H1 (cell line): ENCODE measurements around the gene TRABD2B. TPM values are rescaled to one million over a fixed set of nuclear protein-coding genes. Genes with fewer than 3 reads are reported as not detected.

Experiments used
- CTCF ChIA-PET: fragments of 300-600 bp; sonication (Branson Sonifier 250); formaldehyde crosslinking; loops from one replicate; lab custom pipeline; 2021; ENCODE audit not compliant: partially characterized antibody; lab: Charles Lee
- POLR2A ChIA-PET: fragments of 300-600 bp; sonication (Branson Sonifier 250); formaldehyde crosslinking; loops from one replicate; lab custom pipeline; 2021; ENCODE audit warnings: inconsistent platforms; ENCODE audit not compliant: partially characterized antibody; lab: Charles Lee
- DNase-seq, 2 experiments: peaks; one replicate each; pipeline versions ENCODE4 v3.0.0 to v3.0.0-alpha.2; 2010 to 2022; ENCODE audit warnings: low spot score in 2 of 2, low read depth in 1 of 2, mixed read lengths in 1 of 2
- FAIRE-seq: peaks from 2 replicates; lab custom pipeline; 2011; peaks lifted over from hg19 to GRCh38; lab: Jason Lieb, UNC
- H2AFZ ChIP-seq: 2 replicates; pipeline ENCODE4 v1.8.1; 2012; ENCODE audit warnings: low read length, inconsistent platforms
- H2AK5ac ChIP-seq: 2 replicates; pipeline ENCODE4 v1.6.1; 2013; ENCODE audit warnings: low read depth, low read length
- H2BK120ac ChIP-seq: replicated peaks from 2 replicates; pipeline ENCODE3; 2013; ENCODE audit warnings: low read depth, low read length, inconsistent platforms
- H2BK12ac ChIP-seq: 2 replicates; pipeline ENCODE4 v1.6.1; 2013; ENCODE audit warnings: low read depth, low read length
- H2BK15ac ChIP-seq: 2 replicates; pipeline ENCODE4 v1.6.1; 2013; ENCODE audit warnings: low read length
- H2BK20ac ChIP-seq: 2 replicates; pipeline ENCODE4 v1.6.1; 2013; ENCODE audit warnings: low read length
- H2BK5ac ChIP-seq: 2 replicates; pipeline ENCODE4 v1.6.1; 2013; ENCODE audit warnings: low read depth, low read length
- H3K14ac ChIP-seq: 2 replicates; pipeline ENCODE4 v1.6.1; 2013; ENCODE audit warnings: inconsistent platforms; ENCODE audit not compliant: insufficient read length
- H3K18ac ChIP-seq: 2 replicates; pipeline ENCODE4 v1.6.1; 2013; ENCODE audit warnings: low read length; ENCODE audit errors: extremely low read depth
- H3K23ac ChIP-seq: 2 replicates; pipeline ENCODE4 v1.6.1; 2013; ENCODE audit warnings: inconsistent platforms; ENCODE audit not compliant: insufficient read length
- H3K23me2 ChIP-seq: 2 replicates; pipeline ENCODE4 v1.6.1; 2013; ENCODE audit warnings: low read depth, low read length
- H3K27ac ChIP-seq: 2 replicates; pipeline ENCODE4 v1.6.1; 2011; ENCODE audit warnings: low read depth, low read length, inconsistent platforms
- H3K27me3 ChIP-seq, 4 experiments: replicated peaks in 1 of 4; 1 replicate in 1 of 4; 2 replicates in 3 of 4; pipeline versions ENCODE4 v1.6.1 to v1.8.1; 2011 to 2013; ENCODE audit warnings: low read length in 3 of 4, mild to moderate bottlenecking in 3 of 4, inconsistent platforms in 2 of 4, mixed read lengths in 2 of 4, moderate library complexity in 1 of 4; ENCODE audit not compliant: control insufficient read depth in 3 of 4, insufficient read depth in 3 of 4; ENCODE audit errors: extremely low read depth in 1 of 4
- H3K36me3 ChIP-seq, 4 experiments: 2 replicates each; pipeline versions ENCODE4 v1.6.1 to v1.8.1; 2011 to 2013; ENCODE audit warnings: mild to moderate bottlenecking in 4 of 4, low read length in 3 of 4, moderate library complexity in 2 of 4, control low read depth in 1 of 4, inconsistent platforms in 1 of 4; ENCODE audit not compliant: insufficient read depth in 4 of 4, control insufficient read depth in 2 of 4
- H3K4ac ChIP-seq: replicated peaks from 2 replicates; pipeline ENCODE3; 2013; ENCODE audit warnings: low read length, low read depth, mixed read lengths, inconsistent platforms; ENCODE audit not compliant: insufficient read length
- H3K4me1 ChIP-seq, 4 experiments: replicated peaks in 1 of 4; 1 replicate in 1 of 4; 2 replicates in 3 of 4; pipeline versions ENCODE4 v1.6.1 to v1.8.1; 2011 to 2013; ENCODE audit warnings: low read length in 3 of 4, inconsistent platforms in 2 of 4, mixed read lengths in 1 of 4; ENCODE audit not compliant: insufficient read depth in 4 of 4, control insufficient read depth in 3 of 4
- H3K4me2 ChIP-seq, 2 experiments: 2 replicates each; pipeline versions ENCODE4 v1.6.1 to v1.8.1; 2011 to 2013; ENCODE audit warnings: low read depth in 2 of 2, low read length in 2 of 2, control low read depth in 1 of 2, inconsistent platforms in 1 of 2, mild to moderate bottlenecking in 1 of 2; ENCODE audit not compliant: insufficient read depth in 1 of 2
- H3K4me3 ChIP-seq, 4 experiments: fragments of 200-600, 300-600 bp in 1 of 4; sonication (generic), shearing (Covaris generic), sonication (Bioruptor Twin) in 1 of 4; 2 replicates each; pipeline versions ENCODE4 v1.5.1 to v1.8.1; 2011 to 2016; ENCODE audit warnings: low read length in 4 of 4, low read depth in 3 of 4, control low read depth in 2 of 4, inconsistent platforms in 2 of 4, mild to moderate bottlenecking in 2 of 4, mixed read lengths in 1 of 4, moderate library complexity in 1 of 4; ENCODE audit not compliant: insufficient read depth in 2 of 4; ENCODE audit errors: extremely low read depth in 1 of 4
- H3K56ac ChIP-seq: replicated peaks from 2 replicates; pipeline ENCODE3; 2013; ENCODE audit warnings: low read depth, mild to moderate bottlenecking, mixed read lengths, low read length, inconsistent platforms; ENCODE audit not compliant: insufficient read length
- H3K79me1 ChIP-seq: 2 replicates; pipeline ENCODE4 v1.6.1; 2013; ENCODE audit warnings: low read depth, low read length, control low read depth
- H3K79me2 ChIP-seq, 2 experiments: 2 replicates each; pipeline versions ENCODE4 v1.6.1 to v1.8.1; 2012 to 2013; ENCODE audit warnings: low read length in 2 of 2, mild to moderate bottlenecking in 2 of 2, inconsistent platforms in 1 of 2; ENCODE audit not compliant: insufficient read depth in 2 of 2, control insufficient read depth in 1 of 2
- H3K9ac ChIP-seq, 4 experiments: replicated peaks in 1 of 4; 1 replicate in 1 of 4; 2 replicates in 3 of 4; pipeline versions ENCODE4 v1.6.1 to v1.8.1; 2011 to 2013; ENCODE audit warnings: low read depth in 3 of 4, low read length in 3 of 4, control low read depth in 2 of 4, mild to moderate bottlenecking in 2 of 4, moderate library complexity in 2 of 4, inconsistent platforms in 1 of 4; ENCODE audit errors: extremely low read depth in 1 of 4
- H3K9me3 ChIP-seq, 2 experiments: 2 replicates each; pipeline versions ENCODE4 v1.6.1 to v1.8.1; 2012 to 2013; ENCODE audit warnings: mild to moderate bottlenecking in 2 of 2, moderate library complexity in 2 of 2, control low read depth in 1 of 2, inconsistent platforms in 1 of 2, low read depth in 1 of 2, low read length in 1 of 2, mixed read lengths in 1 of 2; ENCODE audit not compliant: insufficient read depth in 2 of 2
- H4K20me1 ChIP-seq, 2 experiments: replicated peaks in 1 of 2; 2 replicates each; pipeline versions ENCODE3 to v1.8.1; 2011 to 2013; ENCODE audit warnings: inconsistent platforms in 2 of 2, low read length in 2 of 2, mild to moderate bottlenecking in 1 of 2; ENCODE audit not compliant: insufficient read depth in 2 of 2, control insufficient read depth in 1 of 2
- H4K5ac ChIP-seq: 2 replicates; pipeline ENCODE4 v1.6.1; 2013; ENCODE audit warnings: low read length, low read depth, mixed read lengths, inconsistent platforms; ENCODE audit not compliant: insufficient read length
- H4K8ac ChIP-seq: 2 replicates; pipeline ENCODE4 v1.8.0; 2013; ENCODE audit warnings: mild to moderate bottlenecking, moderate library complexity, low read length, inconsistent platforms; ENCODE audit not compliant: insufficient read depth; ENCODE audit errors: extremely low read depth
- H4K91ac ChIP-seq: replicated peaks from 2 replicates; pipeline ENCODE3; 2013; ENCODE audit warnings: low read length, mixed read lengths, inconsistent platforms; ENCODE audit not compliant: insufficient read length
- WGBS, 2 experiments: shearing (Covaris generic) in 1 of 2; methylation state at CpG; one replicate each; pipeline versions ENCODE4 v1.1.6 to v1.1.7; 2013 to 2015; ENCODE audit warnings: low lambda C conversion rate in 2 of 2, mixed read lengths in 2 of 2, inconsistent platforms in 1 of 2, low coverage in 1 of 2, missing lambda C conversion rate in 1 of 2; ENCODE audit not compliant: insufficient replicate concordance in 2 of 2, insufficient coverage in 1 of 2, insufficient read length in 1 of 2; ENCODE audit errors: extremely low coverage in 1 of 2, missing lambda C conversion rate in 1 of 2; 5-methylcytosine and 5-hydroxymethylcytosine counted together
- polyA plus RNA-seq, 7 experiments: library from polyadenylated mRNA; depleted of rRNA in 3 of 7; stranded (reverse) in 5 of 7; unstranded in 2 of 7; fragments of >200 nt in 5 of 7; fragments of 200-250 nt in 2 of 7; gene quantifications; 1 replicate in 5 of 7; 2 replicates in 1 of 7; 4 replicates in 1 of 7; pipeline versions ENCODE4 v1.2.1 to v1.2.3, GENCODE V29; 2011 to 2013; ENCODE audit warnings: missing spikeins in 2 of 7, mixed read lengths in 2 of 7
- total RNA-seq: library from RNA; stranded (reverse); fragmentation: NEBNext Ultra II Directional; extraction: Animal tissue kit (Norgen Biotek cat#: 25700); gene quantifications from 2 replicates; pipeline ENCODE4 v1.2.1, GENCODE V29; 2021

Gene TRABD2B
- total and polyA plus RNA-seq, 2 of the 8 experiments (the other 6 are each of a cell fraction or from before 2014, with no cell fraction given), result 0.95 to 3.4 TPM

DNA sequence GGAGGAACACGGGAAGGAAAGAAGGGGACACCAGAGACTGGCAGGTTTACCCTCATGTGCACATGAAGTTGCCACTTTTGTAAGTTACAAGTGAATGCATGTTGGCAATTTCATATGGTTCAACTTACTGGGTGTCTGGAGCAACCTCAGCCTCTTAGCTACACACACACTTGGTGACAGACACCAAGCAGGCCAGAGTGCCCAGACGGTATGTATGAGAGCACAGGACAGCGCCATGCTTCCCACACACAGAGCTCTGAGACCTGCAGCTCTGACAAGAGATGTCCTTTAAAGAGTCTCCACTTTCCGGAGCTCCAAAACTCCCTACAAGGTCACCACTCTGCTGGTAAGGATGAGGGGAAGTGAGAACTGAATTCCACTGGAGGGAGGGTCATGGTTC, 1.9 kb upstream of the TRABD2B start:
- H3K4ac ChIP-seq, result no peak overlapping the region
- H3K56ac ChIP-seq, result no peak overlapping the region
- no peak overlapping the region for H2BK15ac ChIP-seq
- no peak overlapping the region for H4K5ac ChIP-seq
- no peak overlapping the region for H2BK5ac ChIP-seq
- ChIA-PET CTCF (interaction anchor here (0.5 to 8.2 kb wide), 31 partner anchors 8 to 500 kb away, joined by 3 to 158 read pairs (median 6); no protein-coding TSS in a partner anchor), POLR2A (interaction anchor here (2.2 kb wide), 1 partner anchor 63 kb away, joined by 12 read pairs; no protein-coding TSS in a partner anchor)
- peaks cover 8% of the 10 kb centered on the region; the same call in 1 of the 2 replicates for H3K23me2 ChIP-seq
- H3K9ac ChIP-seq, result no peak overlapping the region
- no peak overlapping the region for H4K91ac ChIP-seq
- DNase-seq (no peak), FAIRE-seq (no peak)
- H2BK120ac ChIP-seq, result no peak overlapping the region
- H3K36me3 ChIP-seq, result 0 out of 8 replicates have a peak, but pooled peaks cover 0 to under 1% (median 0%) of the 10 kb centered on the region in 4 experiments
- 86% methylated on average over 4 of the region's 4 CpGs; no CpG with 5 or more reads in 1 of the 2 experiments for WGBS, 2 experiments
- 0 out of 2 replicates have a peak overlapping the region, but pooled peaks have one; percentile 90 for H2BK20ac ChIP-seq
- H3K23ac ChIP-seq, result no peak overlapping the region
- H3K4me2 ChIP-seq, result no peak overlapping the region
- H3K27ac ChIP-seq, result no peak overlapping the region
- no peak overlapping the region for H3K14ac ChIP-seq
- H4K20me1 ChIP-seq, result no peaks in the 10 kb centered on the region
- no peak overlapping the region; the same call in 1 of the 2 replicates for H3K18ac ChIP-seq
- H3K4me1 ChIP-seq, result peaks cover 5 to 19% (median 14%) of the 10 kb centered on the region in 4 experiments
- H3K27me3 ChIP-seq, result peaks cover 0 to 30% (median 25%) of the 10 kb centered on the region in 4 experiments; a peak in 6 of 7 replicates
- no peak overlapping the region for H3K4me3 ChIP-seq
- H3K79me2 ChIP-seq, result no peaks in the 10 kb centered on the region
- 0 out of 2 replicates have a peak overlapping the region, but pooled peaks have one; percentile 8 for H2AK5ac ChIP-seq
- no peak overlapping the region for H4K8ac ChIP-seq
- H2BK12ac ChIP-seq, result 0 out of 2 replicates have a peak overlapping the region, but pooled peaks have one; percentile 84
- H2AFZ ChIP-seq, result no peak overlapping the region
- no peaks in the 10 kb centered on the region for H3K79me1 ChIP-seq
- no peaks in the 10 kb centered on the region for H3K9me3 ChIP-seq
